OCI-LY3 (cell line): Measurements from ENCODE around the gene NTRK1.

Source experiments
- H2AFZ ChIP-seq: fragments of 200-600, 300-600 bp; shearing (Covaris generic); 2 replicates; pipeline ENCODE4 v1.6.0; 2014; ENCODE audit warnings: antibody characterized with exemption, low read depth, low read length
- H3K27ac ChIP-seq: fragments of 200-600, 300-600 bp; sonication (generic); 2 replicates; pipeline ENCODE4 v1.5.1; 2014; ENCODE audit warnings: mild to moderate bottlenecking, low read length, moderate library complexity, mixed read lengths
- H3K27me3 ChIP-seq: fragments of 200-600, 300-600 bp; sonication (generic); 2 replicates; pipeline ENCODE4 v1.6.1; 2014; ENCODE audit warnings: low read depth, low read length, mixed read lengths
- H3K36me3 ChIP-seq: fragments of 200-600, 300-600 bp; sonication (generic); replicated peaks from 2 replicates; pipeline ENCODE3; 2014; ENCODE audit warnings: low read depth, low read length, mixed read lengths
- H3K4me1 ChIP-seq: fragments of 300-600, 200-600 bp; sonication (generic); 2 replicates; pipeline ENCODE4 v1.6.1; 2014; ENCODE audit warnings: low read length, mixed read lengths
- H3K4me2 ChIP-seq: fragments of 200-600, 300-600 bp; sonication (generic); 2 replicates; pipeline ENCODE4 v1.6.1; 2014; ENCODE audit warnings: low read length, mixed read lengths
- H3K4me3 ChIP-seq: fragments of 300-600, 200-600 bp; sonication (generic); 2 replicates; pipeline ENCODE4 v1.5.1; 2014; ENCODE audit warnings: antibody characterized with exemption, mild to moderate bottlenecking, low read length, moderate library complexity
- H3K79me2 ChIP-seq: fragments of 300-600, 200-600 bp; shearing (Covaris generic); 2 replicates; pipeline ENCODE4 v1.6.1; 2014; ENCODE audit warnings: mild to moderate bottlenecking, low read length, mixed read lengths
- H3K9ac ChIP-seq: fragments of 300-600, 200-600 bp; shearing (Covaris generic); 2 replicates; pipeline ENCODE4 v1.6.0; 2014; ENCODE audit warnings: mild to moderate bottlenecking, low read length, moderate library complexity
- H3K9me3 ChIP-seq: fragments of 200-600, 300-600 bp; shearing (Covaris generic); 2 replicates; pipeline ENCODE4 v1.6.1; 2014; ENCODE audit warnings: low read length, mixed read lengths; ENCODE audit not compliant: insufficient read depth
- H4K20me1 ChIP-seq: fragments of 200-600, 300-600 bp; sonication (generic); 2 replicates; pipeline ENCODE4 v1.6.1; 2016; ENCODE audit warnings: low read length, mixed read lengths; ENCODE audit not compliant: insufficient read depth
- EZH2phosphoT487 ChIP-seq: fragments of 200-600 bp; shearing (Covaris generic); IDR thresholded peaks from 2 replicates; pipeline ENCODE4 v1.6.1; 2018; ENCODE audit warnings: antibody characterized with exemption, mixed run types, low read depth
- TF ChIP-seq, protein P1 (sequence below): fragments of 200-600, 300-600 bp; sonication (generic); IDR thresholded peaks from 2 replicates; pipeline ENCODE4 v1.5.1; 2014; ENCODE audit warnings: antibody characterized with exemption, low read length, low read depth

The NTRK1 gene

DNA sequence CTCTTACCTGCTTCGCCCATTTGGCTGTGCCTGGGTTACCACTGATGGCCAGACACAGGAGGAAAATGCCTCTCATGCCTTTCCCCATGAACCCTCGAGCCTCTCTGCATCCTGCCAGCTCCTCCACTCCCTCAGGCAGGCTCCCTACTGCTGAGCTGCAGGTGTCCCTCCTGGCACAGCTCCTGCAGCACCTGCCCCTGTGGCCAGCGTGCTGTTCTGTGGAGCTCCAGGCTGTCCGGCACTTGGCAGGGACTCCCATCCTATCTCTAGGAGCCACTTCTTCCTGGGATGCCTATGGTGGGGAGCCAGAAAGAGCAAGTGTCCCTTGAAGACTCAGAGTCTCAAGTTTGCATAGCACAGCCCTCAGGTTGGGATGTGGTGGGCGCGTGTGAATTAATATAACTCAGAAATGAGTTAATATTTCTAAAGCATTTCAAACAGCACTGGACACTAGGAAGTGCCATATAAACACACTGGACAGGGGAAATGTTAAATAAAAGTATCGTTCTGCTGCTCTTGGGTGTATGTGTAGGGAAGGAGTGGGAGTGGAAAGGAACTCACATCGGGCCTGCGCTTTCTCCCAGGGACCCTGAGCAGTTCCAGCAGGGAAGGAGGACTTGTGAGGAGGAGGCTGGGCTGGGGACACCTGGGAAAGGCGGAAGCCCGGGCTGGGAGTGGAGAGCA lies 62.5 kb downstream of the NTRK1 start:
- TF ChIP-seq, protein P1, sequence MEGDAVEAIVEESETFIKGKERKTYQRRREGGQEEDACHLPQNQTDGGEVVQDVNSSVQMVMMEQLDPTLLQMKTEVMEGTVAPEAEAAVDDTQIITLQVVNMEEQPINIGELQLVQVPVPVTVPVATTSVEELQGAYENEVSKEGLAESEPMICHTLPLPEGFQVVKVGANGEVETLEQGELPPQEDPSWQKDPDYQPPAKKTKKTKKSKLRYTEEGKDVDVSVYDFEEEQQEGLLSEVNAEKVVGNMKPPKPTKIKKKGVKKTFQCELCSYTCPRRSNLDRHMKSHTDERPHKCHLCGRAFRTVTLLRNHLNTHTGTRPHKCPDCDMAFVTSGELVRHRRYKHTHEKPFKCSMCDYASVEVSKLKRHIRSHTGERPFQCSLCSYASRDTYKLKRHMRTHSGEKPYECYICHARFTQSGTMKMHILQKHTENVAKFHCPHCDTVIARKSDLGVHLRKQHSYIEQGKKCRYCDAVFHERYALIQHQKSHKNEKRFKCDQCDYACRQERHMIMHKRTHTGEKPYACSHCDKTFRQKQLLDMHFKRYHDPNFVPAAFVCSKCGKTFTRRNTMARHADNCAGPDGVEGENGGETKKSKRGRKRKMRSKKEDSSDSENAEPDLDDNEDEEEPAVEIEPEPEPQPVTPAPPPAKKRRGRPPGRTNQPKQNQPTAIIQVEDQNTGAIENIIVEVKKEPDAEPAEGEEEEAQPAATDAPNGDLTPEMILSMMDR = no peak
- TF ChIP-seq EZH2phosphoT487 = no peak
- Histone ChIP-seq H3K36me3 (no peaks in the 10 kb centered on the region), H3K79me2 (no peaks in the 10 kb centered on the region), H2AFZ (no peak overlapping the region), H3K4me3 (no peak overlapping the region), H3K4me2 (no peak overlapping the region), H3K9ac (no peak overlapping the region), H3K27me3 (peaks cover 40% of the 10 kb centered on the region), H3K4me1 (no peaks in the 10 kb centered on the region), H4K20me1 (no peaks in the 10 kb centered on the region), H3K27ac (no peak overlapping the region), H3K9me3 (no peaks in the 10 kb centered on the region)

GRCh38 chr1:156923670-156924477 lies 63.2 kb downstream of the NTRK1 start:
- no peak overlapping the region for H3K4me3 ChIP-seq
- no peaks in the 10 kb centered on the region for H3K4me1 ChIP-seq
- H3K36me3 ChIP-seq = no peaks in the 10 kb centered on the region
- peaks cover 38% of the 10 kb centered on the region for H3K27me3 ChIP-seq
- H3K27ac ChIP-seq = no peak overlapping the region
- TF ChIP-seq EZH2phosphoT487 = no peak
- TF ChIP-seq, protein P1 = no peak
- H3K9ac ChIP-seq = no peak overlapping the region
- no peak overlapping the region for H3K4me2 ChIP-seq
- H2AFZ ChIP-seq = no peak overlapping the region
- no peaks in the 10 kb centered on the region for H3K9me3 ChIP-seq
- H4K20me1 ChIP-seq = no peaks in the 10 kb centered on the region
- no peaks in the 10 kb centered on the region for H3K79me2 ChIP-seq

GRCh38 chr1:156924478-156925153 lies 64.0 kb downstream of the NTRK1 start:
- no peaks in the 10 kb centered on the region for H3K4me1 ChIP-seq
- no peak for TF ChIP-seq EZH2phosphoT487
- TF ChIP-seq, protein P1 = no peak
- no peak overlapping the region for H3K27ac ChIP-seq
- no peak overlapping the region for H3K4me2 ChIP-seq
- no peak overlapping the region for H3K4me3 ChIP-seq
- no peak overlapping the region for H2AFZ ChIP-seq
- H3K36me3 ChIP-seq = no peaks in the 10 kb centered on the region
- H3K27me3 ChIP-seq = peaks cover 43% of the 10 kb centered on the region
- H3K9me3 ChIP-seq = no peaks in the 10 kb centered on the region
- no peaks in the 10 kb centered on the region for H4K20me1 ChIP-seq
- no peaks in the 10 kb centered on the region for H3K79me2 ChIP-seq
- no peak overlapping the region for H3K9ac ChIP-seq
